ENCODE measurements around the gene MAPKAPK2. TPM values are rescaled to one million over a fixed set of nuclear protein-coding genes. Genes with fewer than 3 reads are reported as not detected.

Gene MAPKAPK2
- total RNA-seq, 1 donor from 2014 or later: 214 TPM

- DNase-seq (ENCODE audit: missing footprints): no peak
- no peak for ATAC-seq
- intact Hi-C loops (cut with DNase I): no loop called here
Measured at GRCh38 chr1:206709772-206710459, 25.2 kb downstream of the MAPKAPK2 start.

GRCh38 chr1:206710460-206710823 is 25.7 kb downstream of the MAPKAPK2 start:
- intact Hi-C loops (cut with DNase I): no loop called here
- no peak for DNase-seq (ENCODE audit: missing footprints)
- ATAC-seq: no peak

- DNase-seq (ENCODE audit: missing footprints) (no peak), ATAC-seq (no peak)
Measured at GRCh38 chr1:206713070-206713469, 28.4 kb downstream of the MAPKAPK2 start.

GRCh38 chr1:206713910-206714312 is 29.2 kb downstream of the MAPKAPK2 start:
- DNase-seq (ENCODE audit: missing footprints) (no peak), ATAC-seq (no peak)
- intact Hi-C loops (cut with DNase I): no loop called here

More at GRCh38 chr1:206713070-206713469, 28.4 kb downstream of the MAPKAPK2 start:
- intact Hi-C loops (cut with DNase I): no loop called here

- intact Hi-C loops (cut with DNase I): no loop called here
- ATAC-seq: peak; percentile 55
- DNase-seq (ENCODE audit: missing footprints): no peak
Measured at GRCh38 chr1:206714331-206715058, 29.8 kb downstream of the MAPKAPK2 start.

- no peak for DNase-seq (ENCODE audit: missing footprints)
- no peak for ATAC-seq
- intact Hi-C loops (cut with DNase I): no loop called here
Measured at GRCh38 chr1:206715120-206715519, 30.4 kb downstream of the MAPKAPK2 start.

GRCh38 chr1:206715552-206716158 is 30.9 kb downstream of the MAPKAPK2 start:
- DNase-seq (ENCODE audit: missing footprints): no peak
- intact Hi-C loops (cut with DNase I): no loop called here
- no peak for ATAC-seq

GRCh38 chr1:206716159-206716869 is 31.6 kb downstream of the MAPKAPK2 start:
- DNase-seq (ENCODE audit: missing footprints) (no peak), ATAC-seq (peak; percentile 36)
- intact Hi-C loops (cut with DNase I): no loop called here

GRCh38 chr1:206716870-206717673 is 32.4 kb downstream of the MAPKAPK2 start:
- DNase-seq (ENCODE audit: missing footprints) (no peak), ATAC-seq (peak; percentile 11)
- intact Hi-C loops (cut with DNase I): no loop called here

- no peak for DNase-seq (ENCODE audit: missing footprints)
- ATAC-seq: peak; percentile 9
- intact Hi-C loops (cut with DNase I): no loop called here
Measured at GRCh38 chr1:206717674-206717989, 32.9 kb downstream of the MAPKAPK2 start.

GRCh38 chr1:206719169-206719839 is 34.6 kb downstream of the MAPKAPK2 start:
- ATAC-seq (no peak), DNase-seq (ENCODE audit: missing footprints) (no peak)
- intact Hi-C loops (cut with DNase I): no loop called here

GRCh38 chr1:206721454-206721853 is 36.7 kb downstream of the MAPKAPK2 start:
- DNase-seq (ENCODE audit: missing footprints) (no peak), ATAC-seq (no peak)
- intact Hi-C loops (cut with DNase I): no loop called here

GRCh38 chr1:206722751-206723461 is 38.2 kb downstream of the MAPKAPK2 start:
- intact Hi-C loops (cut with DNase I): no loop called here
- ATAC-seq (peak; percentile 12), DNase-seq (ENCODE audit: missing footprints) (no peak)

GRCh38 chr1:206723462-206723804 is 38.7 kb downstream of the MAPKAPK2 start:
- ATAC-seq (peak; percentile 2), DNase-seq (ENCODE audit: missing footprints) (no peak)
- intact Hi-C loops (cut with DNase I): no loop called here

- DNase-seq (ENCODE audit: missing footprints) (no peak), ATAC-seq (peak; percentile 82)
- intact Hi-C loops (cut with DNase I): loop anchor here (2.0 kb wide), 3 partner anchors 31 to 89 kb away; partner anchors contain the start of gene DYRK3
Measured at GRCh38 chr1:206723805-206724472, 39.2 kb downstream of the MAPKAPK2 start.

- DNase-seq (ENCODE audit: missing footprints): no peak
- ATAC-seq: no peak
- intact Hi-C loops (cut with DNase I): loop anchor here (2.0 to 5.0 kb wide), 4 partner anchors 33 to 91 kb away; partner anchors contain the start of gene DYRK3
Measured at GRCh38 chr1:206725109-206725963, 40.6 kb downstream of the MAPKAPK2 start.

Data from Right ventricle myocardium inferior (tissue), 1 donor.